Measurements from ENCODE around the gene HS6ST2. TPM values are rescaled to one million over a fixed set of nuclear protein-coding genes. Genes with fewer than 3 reads are reported as not detected.

The HS6ST2 gene
- total and polyA plus RNA-seq, 4 donors: under 0.01 to 1.4 (median 0.01) TPM; not detected in 1

DNA sequence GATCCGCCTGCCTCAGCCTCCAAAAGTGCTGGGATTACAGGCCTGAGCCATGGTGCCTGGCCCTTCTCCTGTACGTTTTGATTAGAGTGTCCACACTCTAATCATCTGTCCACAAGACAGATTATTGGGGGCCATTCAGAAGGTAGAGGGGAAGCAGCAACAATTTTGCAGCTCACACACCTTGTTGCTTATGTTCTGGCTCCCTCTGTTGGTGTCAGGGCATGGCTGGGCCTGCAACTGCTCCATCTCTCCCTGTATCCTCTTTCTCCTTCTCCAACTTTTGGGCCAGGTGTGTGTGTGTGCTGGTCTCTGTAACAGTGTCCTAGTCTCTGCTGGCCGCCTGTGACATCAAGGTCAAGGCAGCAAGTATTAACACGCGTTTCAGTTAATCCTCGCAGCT is 344.1 kb downstream of the HS6ST2 start:
- no peaks in the 10 kb centered on the region for H3K9me3 ChIP-seq (ENCODE audit: control insufficient read depth in 4 of 4, low read length in 3 of 4)
- H3K27me3 ChIP-seq (ENCODE audit: control insufficient read depth in 4 of 4, insufficient read depth in 4 of 4, low read length in 3 of 4): peaks cover 0 to 3% (median 0%) of the 10 kb centered on the region in 4 donors
- no peak overlapping the region for H3K4me3 ChIP-seq (ENCODE audit: low read depth in 1 of 3, low read length in 3 of 3)
- H3K9ac ChIP-seq (ENCODE audit: low read depth in 1 of 2, low read length in 2 of 2): no peak overlapping the region
- TF ChIP-seq, protein P1, sequence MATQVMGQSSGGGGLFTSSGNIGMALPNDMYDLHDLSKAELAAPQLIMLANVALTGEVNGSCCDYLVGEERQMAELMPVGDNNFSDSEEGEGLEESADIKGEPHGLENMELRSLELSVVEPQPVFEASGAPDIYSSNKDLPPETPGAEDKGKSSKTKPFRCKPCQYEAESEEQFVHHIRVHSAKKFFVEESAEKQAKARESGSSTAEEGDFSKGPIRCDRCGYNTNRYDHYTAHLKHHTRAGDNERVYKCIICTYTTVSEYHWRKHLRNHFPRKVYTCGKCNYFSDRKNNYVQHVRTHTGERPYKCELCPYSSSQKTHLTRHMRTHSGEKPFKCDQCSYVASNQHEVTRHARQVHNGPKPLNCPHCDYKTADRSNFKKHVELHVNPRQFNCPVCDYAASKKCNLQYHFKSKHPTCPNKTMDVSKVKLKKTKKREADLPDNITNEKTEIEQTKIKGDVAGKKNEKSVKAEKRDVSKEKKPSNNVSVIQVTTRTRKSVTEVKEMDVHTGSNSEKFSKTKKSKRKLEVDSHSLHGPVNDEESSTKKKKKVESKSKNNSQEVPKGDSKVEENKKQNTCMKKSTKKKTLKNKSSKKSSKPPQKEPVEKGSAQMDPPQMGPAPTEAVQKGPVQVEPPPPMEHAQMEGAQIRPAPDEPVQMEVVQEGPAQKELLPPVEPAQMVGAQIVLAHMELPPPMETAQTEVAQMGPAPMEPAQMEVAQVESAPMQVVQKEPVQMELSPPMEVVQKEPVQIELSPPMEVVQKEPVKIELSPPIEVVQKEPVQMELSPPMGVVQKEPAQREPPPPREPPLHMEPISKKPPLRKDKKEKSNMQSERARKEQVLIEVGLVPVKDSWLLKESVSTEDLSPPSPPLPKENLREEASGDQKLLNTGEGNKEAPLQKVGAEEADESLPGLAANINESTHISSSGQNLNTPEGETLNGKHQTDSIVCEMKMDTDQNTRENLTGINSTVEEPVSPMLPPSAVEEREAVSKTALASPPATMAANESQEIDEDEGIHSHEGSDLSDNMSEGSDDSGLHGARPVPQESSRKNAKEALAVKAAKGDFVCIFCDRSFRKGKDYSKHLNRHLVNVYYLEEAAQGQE (IDR thresholded peaks at IDR 0.05): no peak
- TF ChIP-seq RAD21 (IDR thresholded peaks at IDR 0.05): peak; percentile 60 to 75
- peak; percentile 28 for TF ChIP-seq CTCF (IDR thresholded peaks at IDR 0.05; ENCODE audit: low read depth, low read length, missing input control)
- no peak overlapping the region for H3K27ac ChIP-seq (ENCODE audit: low read depth in 1 of 2, low read length in 2 of 2)
- peaks cover 0 to 2% (median 0%) of the 10 kb centered on the region in 4 donors for H3K4me1 ChIP-seq (ENCODE audit: control insufficient read depth in 4 of 4, insufficient read depth in 4 of 4, low read length in 3 of 4)
- no peak for DNase-seq (ENCODE audit: low spot score)
- H3K36me3 ChIP-seq (ENCODE audit: control insufficient read depth in 4 of 4, insufficient read depth in 3 of 4, low read depth in 1 of 4, low read length in 3 of 4): no peaks in the 10 kb centered on the region
- WGBS: 84% methylated on average over 6 of the region's 6 CpGs

- Histone ChIP-seq H3K4me3 (ENCODE audit: low read depth in 1 of 3, low read length in 3 of 3) (no peak overlapping the region), H3K27ac (ENCODE audit: low read depth in 1 of 2, low read length in 2 of 2) (no peak overlapping the region), H3K9me3 (ENCODE audit: control insufficient read depth in 4 of 4, low read length in 3 of 4) (no peaks in the 10 kb centered on the region), H3K36me3 (ENCODE audit: control insufficient read depth in 4 of 4, insufficient read depth in 3 of 4, low read depth in 1 of 4, low read length in 3 of 4) (no peaks in the 10 kb centered on the region), H3K9ac (ENCODE audit: low read depth in 1 of 2, low read length in 2 of 2) (no peak overlapping the region), H3K4me1 (ENCODE audit: control insufficient read depth in 4 of 4, insufficient read depth in 4 of 4, low read length in 3 of 4) (peaks cover 0 to 2% (median 0%) of the 10 kb centered on the region in 4 donors), H3K27me3 (ENCODE audit: control insufficient read depth in 4 of 4, insufficient read depth in 4 of 4, low read length in 3 of 4) (peaks cover 0 to 3% (median 0%) of the 10 kb centered on the region in 4 donors)
- DNase-seq (ENCODE audit: low spot score): no peak
- 71% methylated on average over 5 of the region's 5 CpGs for WGBS
- TF ChIP-seq, protein P2, sequence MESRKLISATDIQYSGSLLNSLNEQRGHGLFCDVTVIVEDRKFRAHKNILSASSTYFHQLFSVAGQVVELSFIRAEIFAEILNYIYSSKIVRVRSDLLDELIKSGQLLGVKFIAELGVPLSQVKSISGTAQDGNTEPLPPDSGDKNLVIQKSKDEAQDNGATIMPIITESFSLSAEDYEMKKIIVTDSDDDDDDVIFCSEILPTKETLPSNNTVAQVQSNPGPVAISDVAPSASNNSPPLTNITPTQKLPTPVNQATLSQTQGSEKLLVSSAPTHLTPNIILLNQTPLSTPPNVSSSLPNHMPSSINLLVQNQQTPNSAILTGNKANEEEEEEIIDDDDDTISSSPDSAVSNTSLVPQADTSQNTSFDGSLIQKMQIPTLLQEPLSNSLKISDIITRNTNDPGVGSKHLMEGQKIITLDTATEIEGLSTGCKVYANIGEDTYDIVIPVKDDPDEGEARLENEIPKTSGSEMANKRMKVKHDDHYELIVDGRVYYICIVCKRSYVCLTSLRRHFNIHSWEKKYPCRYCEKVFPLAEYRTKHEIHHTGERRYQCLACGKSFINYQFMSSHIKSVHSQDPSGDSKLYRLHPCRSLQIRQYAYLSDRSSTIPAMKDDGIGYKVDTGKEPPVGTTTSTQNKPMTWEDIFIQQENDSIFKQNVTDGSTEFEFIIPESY (IDR thresholded peaks at IDR 0.05): no peak
- no peak for TF ChIP-seq CTCF (IDR thresholded peaks at IDR 0.05; ENCODE audit: low read depth, low read length, missing input control)
- TF ChIP-seq, protein P1 (IDR thresholded peaks at IDR 0.05): no peak
- no peak for TF ChIP-seq NR2F2 (IDR thresholded peaks at IDR 0.05)
- TF ChIP-seq GABPA (IDR thresholded peaks at IDR 0.05 in 1 of 2, conservative IDR thresholded peaks at IDR 0.05 in 1 of 2): no peak
- no peak for TF ChIP-seq RAD21 (IDR thresholded peaks at IDR 0.05)
- TF ChIP-seq, protein P3, sequence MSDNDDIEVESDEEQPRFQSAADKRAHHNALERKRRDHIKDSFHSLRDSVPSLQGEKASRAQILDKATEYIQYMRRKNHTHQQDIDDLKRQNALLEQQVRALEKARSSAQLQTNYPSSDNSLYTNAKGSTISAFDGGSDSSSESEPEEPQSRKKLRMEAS (IDR thresholded peaks at IDR 0.05): no peak
- no peak for TF ChIP-seq SP1 (IDR thresholded peaks at IDR 0.05)
- no peak for TF ChIP-seq YY1 (IDR thresholded peaks at IDR 0.05)
- no peak for TF ChIP-seq RXRA (IDR thresholded peaks at IDR 0.05)
- TF ChIP-seq HNF4A (conservative IDR thresholded peaks at IDR 0.05): no peak
- no peak for TF ChIP-seq EGR1 (IDR thresholded peaks at IDR 0.05; ENCODE audit: low read depth in 2 of 2)
- TF ChIP-seq HNF4G (IDR thresholded peaks at IDR 0.05): no peak
- no peak for TF ChIP-seq ATF3 (IDR thresholded peaks at IDR 0.05)
- TF ChIP-seq TAF1 (conservative IDR thresholded peaks at IDR 0.05): no peak
- TF ChIP-seq FOXA2 (IDR thresholded peaks at IDR 0.05): no peak
- no peak for TF ChIP-seq JUND (IDR thresholded peaks at IDR 0.05)
- no peak for TF ChIP-seq FOXA1 (IDR thresholded peaks at IDR 0.05)
These were observed 344.6 kb downstream of the HS6ST2 start for GRCh38 chrX:132613801-132614200.
